Measurements from ENCODE around the gene TAF15. TPM values are rescaled to one million over a fixed set of nuclear protein-coding genes. Genes with fewer than 3 reads are reported as not detected.
A peak's percentile ranks its signal among the peaks of the same experiment; 100 is the strongest.

Gene TAF15
- total RNA-seq, 1 experiment from 2014 or later, result 32.4 TPM

- ChIA-PET CTCF (no interaction called here), POLR2A (ENCODE audit: unreplicated experiment) (no interaction called here)
- no peaks in the 10 kb centered on the region for H4K20me1 ChIP-seq (ENCODE audit: low read length)
- DNase-seq, result no peak
- H3K4me1 ChIP-seq (ENCODE audit: insufficient read depth, low read length), result no peaks in the 10 kb centered on the region
- H3K27ac ChIP-seq (ENCODE audit: low read length), result no peak overlapping the region
- H2AFZ ChIP-seq (ENCODE audit: low read length), result no peak overlapping the region
- H3K4me2 ChIP-seq (ENCODE audit: low read length), result no peak overlapping the region
- no peak overlapping the region for H3K9ac ChIP-seq (ENCODE audit: low read length)
- no peaks in the 10 kb centered on the region for H3F3A ChIP-seq (ENCODE audit: low read length, unreplicated experiment)
- no peaks in the 10 kb centered on the region for H3K27me3 ChIP-seq (ENCODE audit: low read length)
- no peaks in the 10 kb centered on the region for H3K9me3 ChIP-seq (ENCODE audit: low read length)
- no TSS peak for BruUV-seq (replicated peaks)
- intact Hi-C loops (cut with micrococcal nuclease), result no loop called here
- H3K4me3 ChIP-seq (ENCODE audit: low read length), result no peak overlapping the region
- H3K9me2 ChIP-seq (replicated peaks; ENCODE audit: low read length), result no peaks in the 10 kb centered on the region
- no peaks in the 10 kb centered on the region for H3K79me2 ChIP-seq (ENCODE audit: low read length)
- no peaks in the 10 kb centered on the region for H3K36me3 ChIP-seq (ENCODE audit: low read depth, low read length)
- no peak for TF ChIP-seq EZH2phosphoT487 (IDR thresholded peaks at IDR 0.05; ENCODE audit: borderline replicate concordance, low read length)
- no peak for TF ChIP-seq EZH2 (IDR thresholded peaks at IDR 0.05; ENCODE audit: low read length, unreplicated experiment)
- no peak for ATAC-seq
These were observed 68.2 kb downstream of the TAF15 start for GRCh38 chr17:35877345-35878029.

- H3K4me1 ChIP-seq (ENCODE audit: insufficient read depth, low read length), result no peaks in the 10 kb centered on the region
- no peak for TF ChIP-seq EZH2 (IDR thresholded peaks at IDR 0.05; ENCODE audit: low read length, unreplicated experiment)
- no peaks in the 10 kb centered on the region for H3K27me3 ChIP-seq (ENCODE audit: low read length)
- BruUV-seq (replicated peaks), result no TSS peak
- H3K36me3 ChIP-seq (ENCODE audit: low read depth, low read length), result no peaks in the 10 kb centered on the region
- no peak for ATAC-seq
- H3K79me2 ChIP-seq (ENCODE audit: low read length), result no peaks in the 10 kb centered on the region
- H3K9me3 ChIP-seq (ENCODE audit: low read length), result no peaks in the 10 kb centered on the region
- CTCF ChIA-PET, result no interaction called here
- H2AFZ ChIP-seq (ENCODE audit: low read length), result no peak overlapping the region
- H3K4me3 ChIP-seq (ENCODE audit: low read length), result no peak overlapping the region
- no peak overlapping the region for H3K4me2 ChIP-seq (ENCODE audit: low read length)
- H3K9ac ChIP-seq (ENCODE audit: low read length), result no peak overlapping the region
- H3K9me2 ChIP-seq (replicated peaks; ENCODE audit: low read length), result no peaks in the 10 kb centered on the region
- intact Hi-C loops (cut with micrococcal nuclease), result no loop called here
- H3F3A ChIP-seq (ENCODE audit: low read length, unreplicated experiment), result no peaks in the 10 kb centered on the region
- POLR2A ChIA-PET (ENCODE audit: unreplicated experiment), result no interaction called here
- no peak overlapping the region for H3K27ac ChIP-seq (ENCODE audit: low read length)
- no peaks in the 10 kb centered on the region for H4K20me1 ChIP-seq (ENCODE audit: low read length)
- DNase-seq, result no peak
These were observed 69.1 kb downstream of the TAF15 start for GRCh38 chr17:35878361-35878760.

DNA sequence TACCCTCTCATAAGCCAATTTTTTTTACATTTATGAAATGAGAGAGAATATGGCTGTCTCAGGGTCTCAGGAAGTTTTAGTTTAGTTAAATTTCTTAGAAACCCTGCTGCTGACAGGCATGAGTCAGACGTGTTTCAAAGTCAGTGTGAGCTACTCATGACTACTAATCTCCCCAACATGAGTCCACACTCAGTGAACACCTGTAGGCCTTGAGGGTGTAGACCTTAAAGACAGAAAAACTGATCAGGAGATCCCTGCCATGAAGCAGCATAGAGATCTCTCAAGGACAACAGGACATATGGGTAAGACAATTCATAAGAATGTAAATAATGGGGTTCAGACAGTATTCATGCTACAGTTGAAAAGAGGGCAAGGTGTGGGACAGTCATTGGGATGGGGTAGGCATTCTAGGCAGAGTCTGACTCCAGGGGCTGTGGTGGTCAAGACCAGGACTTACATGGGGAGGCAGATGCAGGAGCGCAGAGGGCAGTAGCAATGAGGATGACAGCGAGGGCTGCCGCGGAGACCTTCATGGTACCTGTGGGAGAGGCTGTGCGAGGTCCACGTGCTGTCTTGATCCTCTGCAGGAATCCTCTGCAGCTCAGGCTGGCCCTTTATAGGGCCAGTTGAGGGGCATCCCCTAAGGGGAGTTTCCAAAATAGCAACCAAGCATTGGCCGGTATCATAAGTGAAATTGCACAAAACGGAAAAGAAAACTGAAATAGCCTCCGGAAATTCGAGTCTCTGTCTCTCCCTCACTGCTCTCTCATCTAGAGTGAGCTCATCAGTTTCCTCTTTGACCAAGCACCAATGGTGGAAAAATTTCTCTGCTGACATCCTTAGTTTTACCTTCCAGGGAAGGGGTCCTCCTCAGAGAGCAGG, 70.7 kb downstream of the TAF15 start, which contains the start of gene CCL5:
Gene CCL5, minus strand, starts transcription at position 588 of the 882 bp plus-strand sequence.
- no peak within 1 kb of the TSS for H3K9ac ChIP-seq (ENCODE audit: low read length)
- ATAC-seq, result no peak
- H3K79me2 ChIP-seq (ENCODE audit: low read length), result no peaks in the 10 kb centered on the region
- no peaks in the 10 kb centered on the region for H3K9me2 ChIP-seq (replicated peaks; ENCODE audit: low read length)
- H3K9me3 ChIP-seq (ENCODE audit: low read length), result no peaks in the 10 kb centered on the region
- no peaks in the 10 kb centered on the region for H3K36me3 ChIP-seq (ENCODE audit: low read depth, low read length)
- no peaks in the 10 kb centered on the region for H3F3A ChIP-seq (ENCODE audit: low read length, unreplicated experiment)
- ChIA-PET POLR2A (ENCODE audit: unreplicated experiment) (no interaction called here), CTCF (no interaction called here)
- intact Hi-C loops (cut with micrococcal nuclease), result no loop called here
- no peaks in the 10 kb centered on the region for H3K27me3 ChIP-seq (ENCODE audit: low read length)
- no TSS peak for BruUV-seq (replicated peaks)
- no peak within 1 kb of the TSS for H3K27ac ChIP-seq (ENCODE audit: low read length)
- TF ChIP-seq EZH2 (IDR thresholded peaks at IDR 0.05; ENCODE audit: low read length, unreplicated experiment) (no peak), EZH2phosphoT487 (IDR thresholded peaks at IDR 0.05; ENCODE audit: borderline replicate concordance, low read length) (no peak)
- no peaks in the 10 kb centered on the region for H4K20me1 ChIP-seq (ENCODE audit: low read length)
- DNase-seq, result peak; percentile 7
- H3K4me2 ChIP-seq (ENCODE audit: low read length), result no peak within 1 kb of the TSS
- H2AFZ ChIP-seq (ENCODE audit: low read length), result no peak within 1 kb of the TSS
- H3K4me3 ChIP-seq (ENCODE audit: low read length), result no peak within 1 kb of the TSS
- H3K4me1 ChIP-seq (ENCODE audit: insufficient read depth, low read length), result no peaks in the 10 kb centered on the region

DNA sequence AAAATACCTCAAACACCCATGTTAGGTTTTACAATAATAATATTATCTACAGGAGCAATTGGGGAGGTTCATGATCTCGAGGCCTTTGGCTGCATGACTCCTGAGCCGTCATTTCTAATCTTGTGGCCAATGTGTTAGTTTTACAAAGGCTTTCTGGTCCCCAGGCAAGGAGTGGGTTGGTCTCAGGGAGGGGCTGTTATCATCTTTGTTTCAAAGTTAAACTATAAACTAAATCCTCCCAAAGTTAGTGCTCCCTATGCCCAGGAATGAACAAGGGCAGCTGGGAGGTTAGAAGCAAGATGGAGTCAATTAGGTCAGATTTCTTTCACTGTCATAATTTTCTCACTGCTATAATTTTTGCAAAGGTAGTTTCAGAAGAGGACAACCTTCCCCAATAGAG, 80.0 kb downstream of the TAF15 start:
- ChIA-PET CTCF (no interaction called here), POLR2A (ENCODE audit: unreplicated experiment) (no interaction called here)
- H3K4me1 ChIP-seq (ENCODE audit: insufficient read depth, low read length), result no peaks in the 10 kb centered on the region
- H3K9ac ChIP-seq (ENCODE audit: low read length), result no peak overlapping the region
- ATAC-seq, result no peak
- no peaks in the 10 kb centered on the region for H3K9me3 ChIP-seq (ENCODE audit: low read length)
- no peaks in the 10 kb centered on the region for H3K27me3 ChIP-seq (ENCODE audit: low read length)
- H3F3A ChIP-seq (ENCODE audit: low read length, unreplicated experiment), result no peaks in the 10 kb centered on the region
- H3K79me2 ChIP-seq (ENCODE audit: low read length), result no peaks in the 10 kb centered on the region
- H3K36me3 ChIP-seq (ENCODE audit: low read depth, low read length), result no peaks in the 10 kb centered on the region
- no peak for TF ChIP-seq EZH2phosphoT487 (IDR thresholded peaks at IDR 0.05; ENCODE audit: borderline replicate concordance, low read length)
- H3K4me2 ChIP-seq (ENCODE audit: low read length), result no peak overlapping the region
- no peaks in the 10 kb centered on the region for H4K20me1 ChIP-seq (ENCODE audit: low read length)
- intact Hi-C loops (cut with micrococcal nuclease), result no loop called here
- no TSS peak for BruUV-seq (replicated peaks)
- no peak overlapping the region for H2AFZ ChIP-seq (ENCODE audit: low read length)
- H3K9me2 ChIP-seq (replicated peaks; ENCODE audit: low read length), result no peaks in the 10 kb centered on the region
- H3K4me3 ChIP-seq (ENCODE audit: low read length), result no peak overlapping the region
- no peak overlapping the region for H3K27ac ChIP-seq (ENCODE audit: low read length)
- no peak for DNase-seq
